SK-N-SH treated with all-trans-retinoic acid at 6 μM for 48 hours (cell line): ENCODE data around the gene ZNRF4.

ENCODE experiments used
- ARNTL ChIP-seq: fragments of 450-650 bp; formaldehyde crosslinking; IDR thresholded peaks from 2 replicates; pipeline ENCODE4 v1.5.0; 2020; ENCODE audit warnings: low read depth, mild to moderate bottlenecking, moderate library complexity, borderline replicate concordance
- ESRRG ChIP-seq: fragments of 250-450 bp; sonication (Bioruptor Pico); IDR thresholded peaks from 2 replicates; pipeline ENCODE4 v1.6.1; 2021; ENCODE audit warnings: mild to moderate bottlenecking
- TCF4 ChIP-seq: fragments of 250-450 bp; sonication (Bioruptor Pico); IDR thresholded peaks from 2 replicates; pipeline ENCODE4 v1.8.0; 2021; ENCODE audit warnings: mild to moderate bottlenecking, moderate library complexity, borderline replicate concordance
- ZFP3 ChIP-seq: fragments of 250-450 bp; sonication (Bioruptor Pico); IDR thresholded peaks from 2 replicates; pipeline ENCODE4 v1.5.0; 2020; ENCODE audit warnings: mild to moderate bottlenecking, moderate library complexity

DNA sequence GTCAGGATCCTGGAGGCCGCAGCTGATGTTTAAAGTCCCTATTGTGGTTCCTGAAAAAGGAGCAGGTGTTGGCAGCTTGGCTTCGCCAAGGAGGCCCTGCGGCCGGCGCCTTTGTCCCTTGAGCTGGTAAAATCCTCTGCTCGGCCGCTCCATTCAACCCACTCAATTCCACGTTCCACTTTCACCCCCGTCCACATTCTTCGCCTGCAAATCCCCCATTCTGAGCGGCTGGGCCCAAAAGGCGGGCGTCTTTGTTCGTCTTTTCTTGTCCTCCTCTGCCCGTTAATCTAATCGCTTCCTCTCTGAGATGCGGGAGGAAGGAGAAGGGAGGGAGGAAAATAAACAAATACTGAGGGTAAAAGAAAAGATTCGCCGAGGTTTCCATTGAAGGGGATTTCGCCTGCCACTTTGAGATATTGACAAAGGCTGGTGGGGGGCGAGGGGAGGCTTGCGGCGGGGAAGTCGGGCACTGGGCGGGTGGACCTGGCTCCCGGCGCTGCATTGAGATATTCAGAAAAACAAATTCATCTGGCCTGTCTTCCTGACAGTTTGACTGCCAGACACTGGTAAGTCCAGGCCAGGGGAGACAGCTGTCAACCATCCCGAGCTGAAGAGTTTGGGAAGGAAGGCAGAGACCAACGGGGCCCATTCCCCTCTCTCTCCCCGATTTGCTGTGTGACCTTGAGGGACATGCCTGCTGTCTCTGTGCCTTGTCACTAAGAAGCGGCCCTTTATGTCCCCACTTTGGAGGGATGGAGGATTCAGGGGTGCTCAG lies 37.6 kb downstream of the ZNRF4 start:
- TF ChIP-seq ESRRG (CRISPR knock-in tag) (no peak), ZFP3 (no peak), TCF4 (CRISPR knock-in tag) (no peak), ARNTL (CRISPR knock-in tag) (no peak)
